GM23338 (cell line): ENCODE measurements around the gene CEACAM16. TPM values are rescaled to one million over a fixed set of nuclear protein-coding genes. Genes with fewer than 3 reads are reported as not detected.

Experiments
- ATAC-seq: fragments of 200-7000 bp; cut with Tn5 transposase; 3 replicates; pipeline ENCODE4 v1.9.1; 2020
- DNase-seq: peaks from one replicate; pipeline ENCODE4 v3.0.0-alpha.2; 2015; ENCODE audit warnings: low spot score
- H2AFZ ChIP-seq: fragments of 200-600 bp; sonication (generic); 2 replicates; pipeline ENCODE4 v1.8.0; 2016; ENCODE audit warnings: antibody characterized with exemption, mild to moderate bottlenecking, moderate library complexity
- H3F3A ChIP-seq: fragments of 200-600 bp; sonication (generic); replicated peaks from 2 replicates; pipeline ENCODE4 v1.8.0; 2017; ENCODE audit warnings: antibody characterized with exemption, mixed run types, low read depth
- H3K27ac ChIP-seq: fragments of 200-600 bp; sonication (generic); 2 replicates; pipeline ENCODE4 v1.6.1; 2016; ENCODE audit warnings: low read depth
- H3K27me3 ChIP-seq: fragments of 200-600 bp; sonication (generic); 2 replicates; pipeline ENCODE4 v1.8.0; 2016; ENCODE audit warnings: mild to moderate bottlenecking, mixed run types, moderate library complexity; ENCODE audit not compliant: insufficient read depth
- H3K36me3 ChIP-seq: fragments of 200-600 bp; sonication (generic); 2 replicates; pipeline ENCODE4 v1.8.0; 2016; ENCODE audit warnings: mild to moderate bottlenecking; ENCODE audit not compliant: insufficient read depth
- H3K4me1 ChIP-seq: fragments of 200-600 bp; sonication (generic); 2 replicates; pipeline ENCODE4 v1.8.0; 2016; ENCODE audit warnings: mild to moderate bottlenecking, moderate library complexity; ENCODE audit not compliant: insufficient read depth
- H3K4me2 ChIP-seq: fragments of 200-600 bp; sonication (generic); 2 replicates; pipeline ENCODE4 v1.7.1; 2017; ENCODE audit warnings: mixed run types
- H3K4me3 ChIP-seq: fragments of 200-600 bp; sonication (generic); 2 replicates; pipeline ENCODE4 v1.6.1; 2016; ENCODE audit warnings: mixed run types
- H3K79me2 ChIP-seq: fragments of 200-600 bp; sonication (generic); replicated peaks from 2 replicates; pipeline ENCODE4 v1.8.0; 2017; ENCODE audit warnings: mild to moderate bottlenecking; ENCODE audit not compliant: insufficient read depth
- H3K9me2 ChIP-seq: fragments of 200-600 bp; sonication (generic); 2 replicates; pipeline ENCODE4 v1.8.0; 2017; ENCODE audit not compliant: insufficient read depth
- H4K20me1 ChIP-seq: fragments of 200-600 bp; sonication (generic); replicated peaks from 2 replicates; pipeline ENCODE4 v1.8.0; 2017; ENCODE audit warnings: mild to moderate bottlenecking; ENCODE audit not compliant: insufficient read depth
- H3K27ac Mint-ChIP-seq: 2 replicates; pipeline ENCODE4 v1.8.0; 2020; ENCODE audit warnings: inconsistent platforms, mild to moderate bottlenecking, moderate library complexity, mixed read lengths
- H3K27me3 Mint-ChIP-seq: 3 replicates; pipeline ENCODE4 v1.8.0; 2022; ENCODE audit warnings: low read depth, mild to moderate bottlenecking, moderate library complexity, mixed read lengths, inconsistent platforms; ENCODE audit not compliant: insufficient read depth, poor library complexity
- H3K36me3 Mint-ChIP-seq: 3 replicates; pipeline ENCODE4 v1.8.0; 2021; ENCODE audit warnings: low read depth, mild to moderate bottlenecking, inconsistent platforms, moderate library complexity, mixed read lengths
- H3K4me1 Mint-ChIP-seq: 3 replicates; pipeline ENCODE4 v1.8.0; 2020; ENCODE audit warnings: mild to moderate bottlenecking, inconsistent platforms, mixed read lengths
- H3K4me3 Mint-ChIP-seq: 3 replicates; pipeline ENCODE4 v1.8.0; 2021; ENCODE audit warnings: moderate library complexity, mild to moderate bottlenecking, inconsistent platforms, mixed read lengths
- H3K9me3 Mint-ChIP-seq: 3 replicates; pipeline ENCODE4 v1.8.0; 2020; ENCODE audit warnings: moderate library complexity, mild to moderate bottlenecking, inconsistent platforms, mixed read lengths
- CREB1 ChIP-seq: fragments of 250-450 bp; sonication (Bioruptor Pico); IDR thresholded peaks from 2 replicates; pipeline ENCODE4 v1.5.0; 2020; ENCODE audit warnings: low read depth, mild to moderate bottlenecking, moderate library complexity
- CTCF ChIP-seq, 2 experiments: fragments of 200-600 bp in 1 of 2; sonication (generic) in 1 of 2; conservative IDR thresholded peaks; 2 replicates each; pipeline versions ENCODE4 v1.5.1 to v1.6.1; 2016 to 2017; ENCODE audit warnings: antibody characterized with exemption in 2 of 2, low read depth in 2 of 2, mild to moderate bottlenecking in 2 of 2, moderate library complexity in 1 of 2
- EZH2 ChIP-seq: fragments of 200-600 bp; sonication (generic); IDR thresholded peaks from one replicate; pipeline ENCODE4 v1.8.0; 2017; ENCODE audit warnings: antibody characterized with exemption, mild to moderate bottlenecking, low read depth; ENCODE audit not compliant: unreplicated experiment
- JUNB ChIP-seq: IDR thresholded peaks from one replicate; pipeline ENCODE4 v1.6.1; 2016; ENCODE audit warnings: antibody characterized with exemption; ENCODE audit not compliant: unreplicated experiment
- STAT1 ChIP-seq: IDR thresholded peaks from one replicate; pipeline ENCODE4 v1.6.1; 2016; ENCODE audit warnings: antibody characterized with exemption; ENCODE audit not compliant: unreplicated experiment
- polyA plus RNA-seq: library from polyadenylated mRNA; unstranded; fragments of >200 nt; fragmentation: Nextera tagmentation; extraction: Ambion mirVana; gene quantifications from 2 replicates; pipeline ENCODE4 v1.2.1, GENCODE V29; 2016
- total RNA-seq: library from RNA; depleted of rRNA; stranded (reverse); fragments of >200 nt; shearing (Covaris generic); gene quantifications from 2 replicates; pipeline ENCODE4 v1.2.3, GENCODE V29; 2014
- TF ChIP-seq, protein P1 (sequence below): IDR thresholded peaks from 2 replicates; pipeline ENCODE4 v1.6.1; 2016; ENCODE audit warnings: antibody characterized with exemption

The CEACAM16 gene
- total and polyA plus RNA-seq, 2 experiments from 2014 or later, result not detected

DNA sequence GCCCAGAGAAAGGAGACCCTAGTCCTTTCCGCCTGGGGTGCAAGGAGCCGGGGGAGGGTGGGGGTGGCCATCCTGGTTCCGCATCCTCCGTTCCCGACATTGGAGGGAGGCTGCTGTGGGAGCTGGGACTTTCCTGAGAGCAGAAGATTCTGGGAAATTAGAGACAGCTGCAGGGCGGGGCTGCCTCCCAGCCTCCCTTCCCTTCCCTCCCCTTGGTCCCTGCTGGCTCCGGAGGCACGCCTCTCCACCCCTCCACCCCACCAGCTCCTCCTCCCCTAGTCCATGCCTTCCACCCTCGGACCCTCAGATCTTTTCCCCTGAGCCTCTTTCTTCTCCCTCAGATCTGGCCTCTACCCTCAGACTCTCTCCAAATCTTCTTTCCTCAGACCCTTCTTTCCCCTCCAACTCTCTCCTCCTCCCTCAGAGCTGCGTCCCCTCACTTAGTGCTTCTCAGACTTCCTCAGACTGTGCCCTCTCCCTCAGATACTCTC lies 46.4 kb downstream of the CEACAM16 start (continued):
- TF ChIP-seq EZH2 (no peak), CTCF (conservative IDR thresholded peaks at IDR 0.05; ENCODE audit: low read depth in 2 of 2) (no peak), CREB1 (no peak), JUNB (no peak)

DNA sequence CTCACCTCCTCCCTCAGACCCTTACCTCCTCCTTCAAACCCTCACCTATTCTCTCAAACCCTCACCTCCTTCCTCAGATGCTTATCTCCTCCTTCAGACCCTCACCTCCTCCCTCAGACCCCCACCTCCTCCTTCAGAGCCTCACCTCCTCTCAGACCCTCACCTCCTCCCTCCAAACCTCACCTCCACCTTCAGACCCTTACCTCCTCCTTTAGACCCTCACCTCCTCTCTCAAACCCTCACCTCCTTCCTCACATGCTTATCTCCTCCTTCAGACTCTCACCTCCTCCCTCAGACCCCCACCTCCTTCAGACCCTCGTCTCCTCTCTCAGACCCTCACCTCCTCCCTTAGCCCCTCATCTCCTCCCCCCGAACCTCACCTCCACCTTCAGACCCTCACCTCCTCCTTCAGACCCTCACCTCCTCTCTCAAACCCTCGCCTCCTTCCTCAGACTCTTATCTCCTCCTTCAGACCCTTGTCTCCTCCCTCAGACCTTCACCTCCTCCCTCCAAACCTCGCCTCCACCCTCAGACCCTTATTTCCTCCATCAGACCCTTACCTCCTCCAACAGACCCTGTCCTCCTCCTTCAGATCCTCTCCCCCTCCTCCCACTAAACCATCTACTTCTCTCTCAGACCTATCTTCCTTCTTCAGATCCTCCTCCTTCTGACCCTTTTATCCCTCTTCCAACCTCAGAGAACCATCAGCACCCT lies 47.1 kb downstream of the CEACAM16 start:
- H3F3A ChIP-seq, result peaks cover 3% of the 10 kb centered on the region; the same call in 1 of the 2 replicates
- no peak overlapping the region for H3K27ac ChIP-seq
- H2AFZ ChIP-seq, result no peak overlapping the region
- H3K4me3 ChIP-seq, result no peak overlapping the region
- H3K4me3 Mint-ChIP-seq, result peak overlapping the region; percentile 29; the same call in 2 of the 3 replicates
- DNase-seq (no peak), ATAC-seq (no peak)
- TF ChIP-seq EZH2, result peak; percentile 17
- TF ChIP-seq STAT1, result no peak
- H3K9me2 ChIP-seq, result no peaks in the 10 kb centered on the region
- H3K79me2 ChIP-seq, result no peaks in the 10 kb centered on the region
- H3K4me2 ChIP-seq, result no peak overlapping the region
- no peaks in the 10 kb centered on the region for H3K36me3 ChIP-seq
- H3K36me3 Mint-ChIP-seq, result peaks cover 4% of the 10 kb centered on the region; the same call in 1 of the 3 replicates
- no peaks in the 10 kb centered on the region; the same call in 2 of the 3 replicates for H3K9me3 Mint-ChIP-seq
- H3K4me1 Mint-ChIP-seq, result peaks cover 18% of the 10 kb centered on the region; the same call in 2 of the 3 replicates
- no peaks in the 10 kb centered on the region; the same call in 1 of the 2 replicates for H3K4me1 ChIP-seq
- H4K20me1 ChIP-seq, result no peaks in the 10 kb centered on the region
- peaks cover 60% of the 10 kb centered on the region for H3K27me3 ChIP-seq
- H3K27ac Mint-ChIP-seq, result no peak overlapping the region
- peaks cover 49% of the 10 kb centered on the region for H3K27me3 Mint-ChIP-seq

GRCh38 chr19:44746616-44746945 lies 47.6 kb downstream of the CEACAM16 start:
- no peak for DNase-seq
- peaks cover 52% of the 10 kb centered on the region for H3K27me3 Mint-ChIP-seq
- Histone ChIP-seq H4K20me1 (no peaks in the 10 kb centered on the region), H3K4me3 (peak overlapping the region; percentile 86; the same call in 1 of the 2 replicates), H3K27ac (no peak overlapping the region), H3K27me3 (peaks cover 65% of the 10 kb centered on the region), H3F3A (peaks cover 3% of the 10 kb centered on the region; the same call in 1 of the 2 replicates), H3K4me1 (no peaks in the 10 kb centered on the region; the same call in 1 of the 2 replicates), H3K36me3 (no peaks in the 10 kb centered on the region), H3K79me2 (no peaks in the 10 kb centered on the region), H3K4me2 (peak overlapping the region; percentile 94), H2AFZ (no peak overlapping the region), H3K9me2 (no peaks in the 10 kb centered on the region)
- peak overlapping the region; percentile 82 for H3K4me3 Mint-ChIP-seq
- H3K9me3 Mint-ChIP-seq, result no peaks in the 10 kb centered on the region; the same call in 2 of the 3 replicates
- no peak overlapping the region for H3K27ac Mint-ChIP-seq
- no peak for ATAC-seq
- peaks cover 4% of the 10 kb centered on the region; the same call in 1 of the 3 replicates for H3K36me3 Mint-ChIP-seq
- TF ChIP-seq, protein P1, sequence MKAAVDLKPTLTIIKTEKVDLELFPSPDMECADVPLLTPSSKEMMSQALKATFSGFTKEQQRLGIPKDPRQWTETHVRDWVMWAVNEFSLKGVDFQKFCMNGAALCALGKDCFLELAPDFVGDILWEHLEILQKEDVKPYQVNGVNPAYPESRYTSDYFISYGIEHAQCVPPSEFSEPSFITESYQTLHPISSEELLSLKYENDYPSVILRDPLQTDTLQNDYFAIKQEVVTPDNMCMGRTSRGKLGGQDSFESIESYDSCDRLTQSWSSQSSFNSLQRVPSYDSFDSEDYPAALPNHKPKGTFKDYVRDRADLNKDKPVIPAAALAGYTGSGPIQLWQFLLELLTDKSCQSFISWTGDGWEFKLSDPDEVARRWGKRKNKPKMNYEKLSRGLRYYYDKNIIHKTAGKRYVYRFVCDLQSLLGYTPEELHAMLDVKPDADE, result no peak
- H3K4me1 Mint-ChIP-seq, result peaks cover 15% of the 10 kb centered on the region; the same call in 2 of the 3 replicates
